ENCODE data around the gene SP140.

SP140 gene

DNA sequence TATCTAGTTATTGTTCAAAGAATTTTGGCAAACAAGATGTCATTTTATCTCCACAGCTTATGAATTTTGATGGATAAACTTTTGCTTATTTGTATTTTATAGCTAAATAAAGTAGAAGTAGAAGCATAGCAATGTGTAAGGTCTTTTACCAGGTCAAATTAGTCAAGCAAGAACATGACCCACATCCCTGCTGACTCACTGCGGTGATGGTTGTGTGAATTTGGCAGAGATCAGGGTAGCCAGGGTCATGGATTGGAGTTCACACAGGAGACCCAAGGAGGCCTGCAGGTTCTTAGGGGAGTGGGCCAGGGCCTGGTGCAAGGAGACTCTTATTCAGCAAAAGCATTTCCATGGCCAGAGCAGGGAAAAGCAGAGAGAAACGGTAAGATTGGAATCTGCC lies 18.7 kb downstream of the SP140 start:
- no peak overlapping the region for H3K4me3 ChIP-seq (ENCODE audit: low read depth, low read length)
- H3K79me2 ChIP-seq: no peaks in the 10 kb centered on the region
- H3K36me3 ChIP-seq (ENCODE audit: control insufficient read depth, insufficient read depth, low read length): no peaks in the 10 kb centered on the region
- H3K4me2 ChIP-seq (ENCODE audit: low read length): no peak overlapping the region
- no peaks in the 10 kb centered on the region for H3K27me3 ChIP-seq (ENCODE audit: control insufficient read depth, insufficient read depth, low read length)
- no peak overlapping the region for H3K9ac ChIP-seq
- H2AFZ ChIP-seq: no peak overlapping the region
- H3K27ac ChIP-seq: no peak overlapping the region
- no peaks in the 10 kb centered on the region for H3K4me1 ChIP-seq
- TF ChIP-seq, protein P1, sequence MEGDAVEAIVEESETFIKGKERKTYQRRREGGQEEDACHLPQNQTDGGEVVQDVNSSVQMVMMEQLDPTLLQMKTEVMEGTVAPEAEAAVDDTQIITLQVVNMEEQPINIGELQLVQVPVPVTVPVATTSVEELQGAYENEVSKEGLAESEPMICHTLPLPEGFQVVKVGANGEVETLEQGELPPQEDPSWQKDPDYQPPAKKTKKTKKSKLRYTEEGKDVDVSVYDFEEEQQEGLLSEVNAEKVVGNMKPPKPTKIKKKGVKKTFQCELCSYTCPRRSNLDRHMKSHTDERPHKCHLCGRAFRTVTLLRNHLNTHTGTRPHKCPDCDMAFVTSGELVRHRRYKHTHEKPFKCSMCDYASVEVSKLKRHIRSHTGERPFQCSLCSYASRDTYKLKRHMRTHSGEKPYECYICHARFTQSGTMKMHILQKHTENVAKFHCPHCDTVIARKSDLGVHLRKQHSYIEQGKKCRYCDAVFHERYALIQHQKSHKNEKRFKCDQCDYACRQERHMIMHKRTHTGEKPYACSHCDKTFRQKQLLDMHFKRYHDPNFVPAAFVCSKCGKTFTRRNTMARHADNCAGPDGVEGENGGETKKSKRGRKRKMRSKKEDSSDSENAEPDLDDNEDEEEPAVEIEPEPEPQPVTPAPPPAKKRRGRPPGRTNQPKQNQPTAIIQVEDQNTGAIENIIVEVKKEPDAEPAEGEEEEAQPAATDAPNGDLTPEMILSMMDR (IDR thresholded peaks at IDR 0.05): no peak
- no peaks in the 10 kb centered on the region for H3K9me3 ChIP-seq (ENCODE audit: control insufficient read depth, low read length)

DNA sequence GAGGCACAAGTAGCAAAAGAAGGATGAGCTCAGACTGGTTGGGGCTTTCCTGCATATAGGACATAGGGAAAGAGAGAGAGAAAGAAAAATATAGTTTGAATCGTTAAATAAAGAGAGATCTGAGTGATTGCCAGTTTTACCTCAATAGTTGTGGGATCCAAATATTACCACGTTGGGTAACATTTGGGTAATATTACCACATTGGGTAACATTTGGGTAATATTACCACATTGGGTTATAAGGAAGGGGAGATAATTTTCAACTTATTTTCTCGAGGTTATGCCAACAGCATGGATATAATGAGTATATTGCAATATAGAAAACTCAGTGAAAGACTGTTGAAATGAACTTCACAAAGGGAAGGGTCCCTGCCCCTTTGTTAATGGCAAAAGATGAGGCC lies 20.7 kb downstream of the SP140 start:
- H3K9me3 ChIP-seq (ENCODE audit: control insufficient read depth, low read length): no peaks in the 10 kb centered on the region
- TF ChIP-seq, protein P1 (IDR thresholded peaks at IDR 0.05): no peak
- no peak overlapping the region for H3K27ac ChIP-seq
- no peak overlapping the region for H3K4me2 ChIP-seq (ENCODE audit: low read length)
- no peaks in the 10 kb centered on the region for H3K79me2 ChIP-seq
- H3K4me1 ChIP-seq: no peaks in the 10 kb centered on the region
- H2AFZ ChIP-seq: no peak overlapping the region
- H3K4me3 ChIP-seq (ENCODE audit: low read depth, low read length): no peak overlapping the region
- no peaks in the 10 kb centered on the region for H3K27me3 ChIP-seq (ENCODE audit: control insufficient read depth, insufficient read depth, low read length)
- H3K9ac ChIP-seq: no peak overlapping the region
- H3K36me3 ChIP-seq (ENCODE audit: control insufficient read depth, insufficient read depth, low read length): no peaks in the 10 kb centered on the region

DNA sequence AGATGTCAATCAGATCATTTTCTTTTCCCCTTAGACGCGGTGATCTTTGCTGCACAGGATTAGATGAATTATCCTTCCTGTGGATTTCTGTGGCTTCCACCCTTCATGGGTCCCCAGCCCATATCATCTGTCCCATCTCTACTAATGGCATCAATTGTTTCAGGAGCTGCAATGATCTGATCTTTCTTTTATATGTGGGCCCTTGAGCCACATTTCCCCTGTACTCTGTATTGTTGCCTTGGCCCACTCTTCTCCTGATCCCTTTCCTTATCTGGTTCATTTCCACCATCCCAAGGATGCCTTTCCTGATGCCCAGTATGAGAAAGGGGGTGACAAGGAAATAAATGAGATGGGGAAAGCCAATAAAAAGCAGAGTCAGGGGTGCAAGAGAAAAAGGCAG lies 24.7 kb downstream of the SP140 start:
- no peaks in the 10 kb centered on the region for H3K9me3 ChIP-seq (ENCODE audit: control insufficient read depth, low read length)
- H3K4me3 ChIP-seq (ENCODE audit: low read depth, low read length): no peak overlapping the region
- H3K4me1 ChIP-seq: peaks cover 5% of the 10 kb centered on the region
- no peak overlapping the region for H3K4me2 ChIP-seq (ENCODE audit: low read length)
- H3K36me3 ChIP-seq (ENCODE audit: control insufficient read depth, insufficient read depth, low read length): no peaks in the 10 kb centered on the region
- H3K27ac ChIP-seq: no peak overlapping the region
- H3K79me2 ChIP-seq: no peaks in the 10 kb centered on the region
- no peak overlapping the region for H2AFZ ChIP-seq
- TF ChIP-seq, protein P1 (IDR thresholded peaks at IDR 0.05): no peak
- H3K27me3 ChIP-seq (ENCODE audit: control insufficient read depth, insufficient read depth, low read length): no peaks in the 10 kb centered on the region
- no peak overlapping the region for H3K9ac ChIP-seq

DNA sequence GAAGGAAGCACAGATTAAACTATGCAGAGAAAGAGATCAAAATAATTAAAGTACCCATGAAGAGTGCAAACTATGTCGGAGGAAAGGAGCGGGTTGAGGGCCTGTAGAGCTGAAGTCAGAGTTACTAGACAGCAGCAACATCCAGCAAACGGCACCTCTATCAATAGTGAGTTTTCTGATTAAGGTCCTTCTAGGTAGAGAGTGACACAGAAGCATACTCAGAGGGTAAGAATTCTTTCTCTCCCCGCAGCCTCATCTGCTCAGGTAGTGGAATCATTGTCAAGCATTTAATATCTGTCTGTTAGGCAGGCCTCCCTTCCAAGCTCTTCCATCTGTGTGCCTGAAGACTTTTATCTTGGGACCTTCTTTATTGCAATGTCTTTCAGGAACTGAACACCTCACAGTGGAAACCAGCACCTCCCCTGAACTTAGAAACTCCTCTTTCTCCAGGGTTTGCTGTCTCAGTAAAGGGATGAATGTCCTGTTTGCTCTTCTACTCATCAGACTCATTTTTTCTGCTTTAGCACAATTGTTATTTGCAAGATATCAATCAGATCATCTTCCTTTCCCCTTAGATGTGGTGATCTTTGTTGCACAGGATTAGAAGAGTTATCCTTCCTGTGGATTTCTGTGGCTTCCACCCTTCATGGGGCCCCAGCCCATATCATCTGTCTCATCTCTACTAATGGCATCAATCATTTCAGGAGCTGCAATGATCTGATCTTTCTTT lies 28.8 kb downstream of the SP140 start:
- Histone ChIP-seq H3K27ac (no peak overlapping the region), H3K9me3 (ENCODE audit: control insufficient read depth, low read length) (no peaks in the 10 kb centered on the region), H3K4me1 (peaks cover 5% of the 10 kb centered on the region), H3K36me3 (ENCODE audit: control insufficient read depth, insufficient read depth, low read length) (no peaks in the 10 kb centered on the region), H3K9ac (no peak overlapping the region), H3K4me2 (ENCODE audit: low read length) (no peak overlapping the region), H3K27me3 (ENCODE audit: control insufficient read depth, insufficient read depth, low read length) (no peaks in the 10 kb centered on the region), H3K79me2 (no peaks in the 10 kb centered on the region), H2AFZ (no peak overlapping the region), H3K4me3 (ENCODE audit: low read depth, low read length) (no peak overlapping the region)
- TF ChIP-seq, protein P1 (IDR thresholded peaks at IDR 0.05): no peak

DNA sequence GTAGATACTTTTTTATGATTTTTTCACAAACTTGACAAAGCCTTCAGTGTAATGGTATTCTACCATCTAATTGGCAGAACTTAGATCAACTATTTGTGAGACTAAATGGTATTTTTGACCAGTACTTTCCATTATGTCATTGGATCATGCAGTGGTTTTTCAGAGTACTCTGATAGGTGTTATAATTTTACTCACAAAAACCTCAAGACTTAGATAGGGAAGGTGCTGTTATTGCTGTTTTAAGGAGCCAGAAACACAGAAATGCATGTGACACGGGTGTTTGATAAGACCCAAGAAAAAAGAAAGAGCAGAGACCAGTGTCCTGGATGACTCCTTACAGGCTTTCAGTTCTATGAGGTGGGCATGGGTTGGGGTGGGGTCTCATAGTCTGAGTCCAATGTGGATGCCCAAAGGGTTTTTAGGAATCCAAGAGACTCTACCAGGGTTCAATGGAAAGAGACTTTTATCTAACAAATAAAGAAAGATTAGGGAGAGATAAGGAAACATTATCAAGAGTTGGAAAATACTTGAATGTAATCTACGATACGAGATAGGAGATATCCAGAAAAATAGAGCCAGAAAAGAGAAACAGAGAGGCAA lies 31.3 kb downstream of the SP140 start:
- Histone ChIP-seq H3K4me3 (ENCODE audit: low read depth, low read length) (no peak overlapping the region), H3K27ac (no peak overlapping the region), H3K9me3 (ENCODE audit: control insufficient read depth, low read length) (no peaks in the 10 kb centered on the region), H3K4me1 (peaks cover 5% of the 10 kb centered on the region), H3K9ac (no peak overlapping the region), H3K27me3 (ENCODE audit: control insufficient read depth, insufficient read depth, low read length) (no peaks in the 10 kb centered on the region), H2AFZ (no peak overlapping the region), H3K79me2 (no peaks in the 10 kb centered on the region), H3K36me3 (ENCODE audit: control insufficient read depth, insufficient read depth, low read length) (no peaks in the 10 kb centered on the region), H3K4me2 (ENCODE audit: low read length) (no peak overlapping the region)
- TF ChIP-seq, protein P1 (IDR thresholded peaks at IDR 0.05): no peak

Measured in parathyroid adenoma (tissue), 2 donors.